Peyer's patch (tissue), 4 donors: ENCODE results near the gene FGA.

Experiments
- CTCF ChIP-seq, 6 experiments: fragments of 450-650 bp in 4 of 6; fragments of 200-600 bp in 2 of 6; sonication (generic) in 1 of 6; IDR thresholded peaks; one replicate each; pipeline ENCODE4 v1.5.1; 2017 to 2019; ENCODE audit warnings: antibody characterized with exemption in 6 of 6, mild to moderate bottlenecking in 3 of 6, moderate library complexity in 1 of 6
- POLR2A ChIP-seq, 2 donors: fragments of 450-650 bp; IDR thresholded peaks; one replicate each; pipeline ENCODE4 v1.5.1; 2017; ENCODE audit warnings: antibody characterized with exemption in 2 of 2, mild to moderate bottlenecking in 2 of 2, moderate library complexity in 2 of 2

GRCh38 chr4:154618708-154619315 is 28.3 kb upstream of the FGA start:
- TF ChIP-seq CTCF (IDR thresholded peaks at IDR 0.05), result peak in 5 of 6 experiments; percentile 13 to 80 (median 71)
- no peak for TF ChIP-seq POLR2A (IDR thresholded peaks at IDR 0.05)
